PC-3 (cell line): ENCODE results near the gene NPR1.

Source experiments
- CTCF ChIP-seq: fragments of 300-600 bp; sonication (generic); conservative IDR thresholded peaks from 2 replicates; pipeline ENCODE4 v1.5.1; 2017; ENCODE audit warnings: antibody characterized with exemption, low read depth, mild to moderate bottlenecking, low read length
- EZH2 ChIP-seq: fragments of 300-600 bp; sonication (generic); IDR thresholded peaks from one replicate; pipeline ENCODE4 v1.6.1; 2017; ENCODE audit warnings: antibody characterized with exemption, mild to moderate bottlenecking, low read length; ENCODE audit not compliant: unreplicated experiment
- EZH2phosphoT487 ChIP-seq: fragments of 300-600 bp; sonication (generic); IDR thresholded peaks from 2 replicates; pipeline ENCODE4 v1.6.1; 2018; ENCODE audit warnings: mild to moderate bottlenecking, antibody characterized with exemption, low read length, borderline replicate concordance

GRCh38 chr1:153682730-153683129 is 4.2 kb downstream of the NPR1 start:
- no peak for TF ChIP-seq EZH2
- no peak for TF ChIP-seq CTCF
- TF ChIP-seq EZH2phosphoT487 = no peak
